KMS-11 (cell line): Measurements from ENCODE around the gene TEX48.

Source experiments
- H2AFZ ChIP-seq: fragments of 200-600 bp; sonication (generic); 2 replicates; pipeline ENCODE4 v1.6.1; 2016; ENCODE audit warnings: antibody characterized with exemption, mixed run types, low read depth
- H3K27ac ChIP-seq: fragments of 200-600 bp; sonication (generic); 2 replicates; pipeline ENCODE4 v1.6.1; 2016; ENCODE audit warnings: mild to moderate bottlenecking, mixed run types
- H3K27me3 ChIP-seq: fragments of 200-600 bp; sonication (generic); 2 replicates; pipeline ENCODE4 v1.6.1; 2017; ENCODE audit warnings: mild to moderate bottlenecking, low read depth, mixed run types, moderate library complexity; ENCODE audit not compliant: insufficient read depth
- H3K36me3 ChIP-seq: fragments of 200-600 bp; sonication (generic); 2 replicates; pipeline ENCODE4 v1.6.1; 2017; ENCODE audit warnings: mild to moderate bottlenecking, mixed run types; ENCODE audit not compliant: insufficient read depth
- H3K4me1 ChIP-seq: fragments of 200-600 bp; sonication (generic); 2 replicates; pipeline ENCODE4 v1.6.1; 2016; ENCODE audit warnings: mild to moderate bottlenecking, low read depth, mixed run types; ENCODE audit not compliant: poor library complexity, severe bottlenecking
- H3K4me2 ChIP-seq: fragments of 200-600 bp; sonication (generic); 2 replicates; pipeline ENCODE4 v1.7.0; 2016; ENCODE audit warnings: mild to moderate bottlenecking, mixed run types
- H3K4me3 ChIP-seq: fragments of 200-600 bp; sonication (generic); IDR thresholded peaks from 2 replicates; pipeline ENCODE4 v1.6.1; 2017; ENCODE audit warnings: low read depth, low read length, mixed read lengths; ENCODE audit not compliant: insufficient read depth
- H3K79me2 ChIP-seq: fragments of 200-600 bp; sonication (generic); 2 replicates; pipeline ENCODE4 v1.6.1; 2016; ENCODE audit warnings: low read depth, mixed run types; ENCODE audit not compliant: insufficient read depth
- H3K9ac ChIP-seq: fragments of 200-600 bp; sonication (generic); 2 replicates; pipeline ENCODE4 v1.6.1; 2016; ENCODE audit warnings: mild to moderate bottlenecking, mixed run types
- H4K20me1 ChIP-seq: fragments of 200-600 bp; sonication (generic); 2 replicates; pipeline ENCODE4 v1.6.1; 2016; ENCODE audit warnings: mild to moderate bottlenecking, mixed run types; ENCODE audit not compliant: insufficient read depth
- TF ChIP-seq, protein P1 (sequence below): fragments of 200-600 bp; sonication (generic); conservative IDR thresholded peaks from 2 replicates; pipeline ENCODE4 v1.6.1; 2017; ENCODE audit warnings: low read depth, mild to moderate bottlenecking, antibody characterized with exemption, low read length, moderate library complexity, mixed read lengths

Gene TEX48

DNA sequence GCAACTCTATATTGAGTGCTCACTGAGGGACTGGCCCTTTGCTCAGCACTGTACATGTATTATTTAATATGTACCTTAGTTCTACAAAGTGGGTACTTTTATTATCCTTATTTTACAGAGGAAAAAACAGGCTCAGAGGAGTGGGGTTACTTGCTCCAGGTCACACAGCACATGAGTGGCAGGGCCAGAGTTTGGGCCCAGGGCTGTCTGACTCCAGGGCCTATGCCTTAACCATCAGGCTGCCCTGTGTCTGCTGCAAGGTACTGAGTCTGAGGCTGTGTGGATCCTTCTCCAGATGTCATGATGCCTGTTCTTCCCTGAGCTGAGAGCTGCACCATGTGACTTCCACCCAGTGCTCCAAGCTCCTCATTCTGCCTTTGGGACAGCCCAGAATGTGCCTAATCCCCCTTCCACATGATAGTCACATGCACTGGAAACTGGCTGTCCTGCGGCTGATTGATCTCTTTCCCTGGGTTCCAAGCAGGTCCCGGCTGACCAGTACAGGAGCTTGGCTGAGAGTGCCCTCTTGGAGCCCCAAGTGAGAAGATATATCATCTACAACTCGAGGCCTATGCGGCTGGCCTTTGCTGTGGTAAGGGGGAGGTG lies 55.5 kb downstream of the TEX48 start:
- Histone ChIP-seq H3K79me2 (no peaks in the 10 kb centered on the region; the same call in 1 of the 2 replicates), H3K4me3 (no peak overlapping the region), H3K4me2 (no peak overlapping the region), H3K9ac (no peak overlapping the region), H3K27ac (no peak overlapping the region), H2AFZ (no peak overlapping the region), H4K20me1 (no peaks in the 10 kb centered on the region), H3K4me1 (no peaks in the 10 kb centered on the region), H3K36me3 (peaks cover 8% of the 10 kb centered on the region; the same call in 1 of the 2 replicates), H3K27me3 (no peaks in the 10 kb centered on the region)
- TF ChIP-seq, protein P1, sequence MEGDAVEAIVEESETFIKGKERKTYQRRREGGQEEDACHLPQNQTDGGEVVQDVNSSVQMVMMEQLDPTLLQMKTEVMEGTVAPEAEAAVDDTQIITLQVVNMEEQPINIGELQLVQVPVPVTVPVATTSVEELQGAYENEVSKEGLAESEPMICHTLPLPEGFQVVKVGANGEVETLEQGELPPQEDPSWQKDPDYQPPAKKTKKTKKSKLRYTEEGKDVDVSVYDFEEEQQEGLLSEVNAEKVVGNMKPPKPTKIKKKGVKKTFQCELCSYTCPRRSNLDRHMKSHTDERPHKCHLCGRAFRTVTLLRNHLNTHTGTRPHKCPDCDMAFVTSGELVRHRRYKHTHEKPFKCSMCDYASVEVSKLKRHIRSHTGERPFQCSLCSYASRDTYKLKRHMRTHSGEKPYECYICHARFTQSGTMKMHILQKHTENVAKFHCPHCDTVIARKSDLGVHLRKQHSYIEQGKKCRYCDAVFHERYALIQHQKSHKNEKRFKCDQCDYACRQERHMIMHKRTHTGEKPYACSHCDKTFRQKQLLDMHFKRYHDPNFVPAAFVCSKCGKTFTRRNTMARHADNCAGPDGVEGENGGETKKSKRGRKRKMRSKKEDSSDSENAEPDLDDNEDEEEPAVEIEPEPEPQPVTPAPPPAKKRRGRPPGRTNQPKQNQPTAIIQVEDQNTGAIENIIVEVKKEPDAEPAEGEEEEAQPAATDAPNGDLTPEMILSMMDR: no peak

DNA sequence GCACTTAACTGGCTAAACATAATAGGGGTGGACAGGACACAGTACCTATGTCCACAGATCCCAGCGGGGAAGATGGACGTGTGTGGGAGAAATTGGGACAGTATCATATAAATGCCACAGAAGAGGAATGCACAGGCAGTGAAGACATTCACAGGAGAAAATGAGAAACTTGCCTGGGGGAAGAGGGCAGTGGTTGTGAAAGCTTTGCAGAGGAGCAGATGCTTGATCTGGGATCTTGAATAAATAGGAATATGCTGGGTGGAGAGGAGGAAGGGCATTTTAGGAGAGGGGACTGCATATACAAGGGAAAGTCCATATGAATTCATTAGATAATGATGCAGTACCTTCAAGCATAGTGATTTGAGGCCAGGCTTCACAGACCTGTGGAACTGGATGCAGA lies 57.3 kb downstream of the TEX48 start:
- TF ChIP-seq, protein P1: no peak
- H3K36me3 ChIP-seq: peaks cover 8% of the 10 kb centered on the region; the same call in 1 of the 2 replicates
- no peaks in the 10 kb centered on the region for H3K27me3 ChIP-seq
- no peak overlapping the region for H2AFZ ChIP-seq
- peaks cover 2% of the 10 kb centered on the region; the same call in 1 of the 2 replicates for H3K79me2 ChIP-seq
- H3K9ac ChIP-seq: no peak overlapping the region
- no peak overlapping the region for H3K4me3 ChIP-seq
- no peaks in the 10 kb centered on the region for H4K20me1 ChIP-seq
- peaks cover under 1% of the 10 kb centered on the region for H3K4me1 ChIP-seq
- no peak overlapping the region for H3K4me2 ChIP-seq
- H3K27ac ChIP-seq: no peak overlapping the region

DNA sequence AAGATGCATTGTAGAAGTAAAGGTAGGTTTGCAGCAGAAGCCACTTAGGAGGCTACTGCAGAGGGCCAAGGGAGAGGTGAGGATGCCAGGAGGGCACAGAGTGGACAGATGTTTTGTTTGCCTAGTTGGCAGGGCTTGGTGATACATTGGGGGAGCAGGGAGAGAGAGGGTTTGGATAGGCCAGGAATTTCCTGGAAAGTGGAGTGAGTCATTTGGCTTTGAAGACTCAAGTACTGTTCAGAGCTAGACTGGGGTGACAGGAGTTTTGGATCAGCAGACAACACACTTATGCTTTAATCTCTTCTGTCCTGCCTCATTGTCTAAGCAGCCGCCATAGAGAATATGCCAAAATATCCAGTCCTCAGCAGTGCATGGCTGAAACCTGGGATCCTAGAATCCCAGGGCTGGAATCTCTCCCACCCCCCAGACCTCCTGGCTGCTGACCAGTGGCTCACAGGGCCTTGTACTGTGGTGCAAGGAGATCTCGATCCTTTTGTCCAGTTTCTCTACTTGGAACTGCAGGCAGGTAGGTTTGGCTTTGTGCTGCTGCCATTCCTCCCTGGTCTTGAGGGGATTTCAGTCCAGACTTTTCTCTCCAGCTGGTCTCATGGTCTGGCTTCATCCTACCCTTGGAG lies 59.9 kb downstream of the TEX48 start:
- Histone ChIP-seq H3K4me2 (no peak overlapping the region), H3K27ac (no peak overlapping the region), H3K27me3 (no peaks in the 10 kb centered on the region), H3K4me1 (peaks cover 27% of the 10 kb centered on the region), H3K4me3 (no peak overlapping the region), H3K79me2 (peaks cover 25% of the 10 kb centered on the region; the same call in 1 of the 2 replicates), H3K36me3 (0 out of 2 replicates have a peak, but pooled peaks cover 4% of the 10 kb centered on the region), H4K20me1 (no peaks in the 10 kb centered on the region), H2AFZ (no peak overlapping the region), H3K9ac (no peak overlapping the region)
- TF ChIP-seq, protein P1: no peak

- Histone ChIP-seq H3K4me3 (no peak overlapping the region), H3K36me3 (0 out of 2 replicates have a peak, but pooled peaks cover 4% of the 10 kb centered on the region), H3K4me1 (peaks cover 32% of the 10 kb centered on the region), H3K27me3 (no peaks in the 10 kb centered on the region), H3K27ac (no peak overlapping the region), H3K79me2 (peaks cover 27% of the 10 kb centered on the region; the same call in 1 of the 2 replicates), H2AFZ (no peak overlapping the region), H3K9ac (no peak overlapping the region), H3K4me2 (no peak overlapping the region), H4K20me1 (no peaks in the 10 kb centered on the region)
- TF ChIP-seq, protein P1: no peak
These were observed 60.4 kb downstream of the TEX48 start for GRCh38 chr9:114621561-114621960.
